HG03196 (cell line): ENCODE measurements around the gene SPATA13.

Experiments
- ATAC-seq: cut with Tn5 transposase; IDR thresholded peaks from one replicate; pipeline ENCODE4 v1.9.1; 2021; ENCODE audit not compliant: unreplicated experiment

Gene SPATA13

DNA sequence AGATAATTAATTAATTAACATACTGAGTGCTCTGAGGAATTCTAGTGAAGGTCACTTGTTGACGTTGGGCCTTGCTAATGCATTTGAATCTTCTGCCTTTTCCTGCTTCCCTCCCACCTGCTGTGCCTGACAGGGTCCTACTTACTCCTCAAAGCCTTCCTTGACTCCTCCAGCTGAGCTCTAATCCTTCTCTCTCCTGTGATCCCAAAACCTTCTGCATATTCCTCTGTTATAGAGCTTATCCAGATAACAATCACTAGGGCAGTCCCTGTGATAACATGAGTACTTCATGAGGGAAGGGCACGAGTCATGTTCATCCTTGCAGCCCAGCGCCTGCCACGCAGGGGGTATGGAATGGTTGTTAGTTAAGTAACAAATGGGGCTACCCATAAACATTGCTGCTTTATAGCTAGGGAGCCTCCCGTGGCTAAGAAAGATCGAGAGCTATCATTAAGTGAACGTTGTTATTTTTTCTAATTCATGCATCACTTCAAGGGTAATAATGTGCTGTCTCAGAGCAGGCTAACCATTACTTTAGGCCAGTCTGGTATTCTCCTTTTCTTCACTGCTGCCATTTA lies 19.1 kb upstream of the SPATA13 start:
- ATAC-seq = no peak

DNA sequence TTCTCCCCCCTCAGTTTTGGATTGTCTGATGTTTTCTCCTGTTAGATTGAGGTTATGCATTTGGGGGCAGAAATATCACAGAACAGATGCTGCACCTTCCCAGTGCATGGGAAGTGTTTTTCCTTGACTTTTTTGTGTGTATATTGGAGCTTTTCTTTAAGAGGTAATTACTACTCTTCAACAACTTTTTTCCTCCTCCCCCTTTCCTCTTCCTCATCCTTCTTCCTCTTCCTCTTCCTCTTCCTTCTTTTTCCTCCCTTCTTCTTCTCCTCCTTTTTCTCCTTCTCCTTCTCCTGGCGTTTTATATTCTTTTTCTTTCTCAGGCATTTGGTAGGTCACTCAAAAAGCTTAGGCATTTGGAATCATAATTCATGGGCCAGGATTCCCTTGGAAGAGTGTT lies 18.1 kb upstream of the SPATA13 start:
- ATAC-seq = no peak

DNA sequence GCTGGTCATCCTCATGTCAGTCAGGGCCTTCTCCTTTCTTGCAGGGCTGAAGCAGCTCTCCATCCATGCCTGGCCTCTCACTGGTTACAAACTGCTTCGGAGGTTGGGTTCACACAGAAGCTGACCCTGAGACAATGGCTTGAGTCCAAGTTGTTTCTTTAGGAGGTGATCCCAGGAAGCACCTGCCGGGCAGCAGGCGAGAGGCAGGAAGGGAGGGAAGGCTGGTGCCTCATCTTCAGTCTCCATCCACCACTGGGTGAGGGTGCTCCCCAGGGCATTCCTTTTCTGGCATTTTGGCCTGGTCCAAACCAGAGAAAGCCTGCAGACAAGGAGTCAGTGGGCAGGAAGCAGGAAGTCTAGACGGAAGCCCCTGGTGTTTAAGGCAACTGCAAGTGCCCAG lies 17.6 kb upstream of the SPATA13 start:
- ATAC-seq = no peak

DNA sequence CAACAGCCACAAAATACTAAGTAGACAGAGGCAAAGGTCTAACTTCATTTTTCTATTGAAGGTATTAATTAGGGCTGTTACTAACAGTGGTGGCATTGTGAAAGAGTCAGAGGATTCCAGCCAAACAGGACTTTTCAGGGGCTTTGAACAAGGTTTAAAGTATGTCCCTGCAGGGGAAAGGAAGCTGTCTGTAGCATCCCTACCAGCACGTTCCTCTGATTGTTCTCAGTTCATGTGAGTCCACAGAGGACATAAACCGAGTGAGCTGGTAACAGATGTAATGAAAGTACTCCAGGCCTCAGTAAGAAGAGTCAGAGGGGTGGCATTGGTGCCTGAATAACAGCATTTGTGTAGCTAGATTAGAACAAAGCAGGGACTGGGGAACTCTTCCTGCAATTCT lies 15.3 kb upstream of the SPATA13 start:
- ATAC-seq = no peak

DNA sequence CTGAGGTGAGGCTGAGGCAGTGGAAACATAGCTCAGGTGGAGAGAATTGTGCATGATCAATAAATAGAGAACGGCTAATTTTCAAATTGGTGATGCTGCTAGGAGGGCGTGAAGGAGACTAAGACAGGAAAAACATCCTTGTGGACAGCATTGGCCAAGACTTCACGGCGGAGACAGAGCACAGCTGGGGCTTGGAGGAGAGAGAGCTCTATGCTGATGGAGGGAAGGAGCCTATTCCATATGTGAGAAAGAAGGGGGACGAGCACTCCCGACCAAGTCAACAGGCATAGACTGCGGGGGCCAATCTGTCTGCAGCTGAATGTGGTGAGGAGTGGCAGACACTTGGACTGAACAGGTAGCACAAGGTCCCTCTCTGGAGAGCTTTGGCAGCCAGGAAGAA lies 14.8 kb upstream of the SPATA13 start:
- ATAC-seq = no peak

DNA sequence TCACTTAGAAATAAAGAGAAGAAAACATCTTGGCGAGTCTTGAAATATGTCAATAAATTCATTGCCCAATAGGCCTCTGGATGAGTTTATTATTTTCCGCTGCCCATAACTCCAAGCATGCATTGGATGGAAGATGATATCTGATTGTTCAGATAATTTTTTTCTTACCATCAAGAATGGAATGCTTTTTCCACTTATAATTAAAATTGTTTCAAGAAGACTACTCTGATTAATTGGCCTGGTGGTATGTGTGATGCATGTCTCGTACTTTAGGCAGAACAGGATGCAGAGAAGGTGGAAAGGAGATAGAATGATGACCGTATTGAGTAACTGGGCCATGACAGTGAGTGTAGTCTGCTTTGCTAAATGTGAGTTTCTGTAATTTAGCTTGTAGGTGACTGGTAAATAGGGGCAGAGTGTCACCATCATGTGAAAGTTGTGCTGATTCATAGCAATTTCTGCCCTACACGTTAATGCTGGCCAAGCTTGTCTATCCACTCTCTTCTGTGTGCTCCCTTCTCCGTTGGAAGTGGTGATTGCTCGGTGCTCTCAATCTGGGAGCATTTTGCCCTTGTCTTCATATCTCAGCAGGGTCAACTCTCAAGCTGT lies 13.5 kb upstream of the SPATA13 start:
- ATAC-seq = no peak

DNA sequence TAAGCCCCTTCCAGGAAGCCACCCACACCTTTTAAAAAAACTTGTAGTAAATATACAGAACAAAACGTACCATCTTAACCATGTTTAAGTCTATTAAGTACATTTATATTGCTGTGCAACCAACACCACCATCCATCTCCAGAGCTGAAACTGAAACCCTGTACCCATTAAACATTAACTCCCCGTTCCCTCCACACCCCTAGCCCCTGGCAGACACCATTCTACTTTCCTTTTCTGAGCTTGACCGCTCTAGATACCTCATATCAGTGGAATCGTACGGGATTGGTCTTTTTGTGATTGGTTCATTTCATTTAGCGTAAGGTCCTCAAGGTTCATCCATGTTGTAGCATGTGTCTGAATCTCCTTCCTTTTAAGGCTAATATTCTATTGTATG lies 13.0 kb upstream of the SPATA13 start:
- ATAC-seq = no peak

DNA sequence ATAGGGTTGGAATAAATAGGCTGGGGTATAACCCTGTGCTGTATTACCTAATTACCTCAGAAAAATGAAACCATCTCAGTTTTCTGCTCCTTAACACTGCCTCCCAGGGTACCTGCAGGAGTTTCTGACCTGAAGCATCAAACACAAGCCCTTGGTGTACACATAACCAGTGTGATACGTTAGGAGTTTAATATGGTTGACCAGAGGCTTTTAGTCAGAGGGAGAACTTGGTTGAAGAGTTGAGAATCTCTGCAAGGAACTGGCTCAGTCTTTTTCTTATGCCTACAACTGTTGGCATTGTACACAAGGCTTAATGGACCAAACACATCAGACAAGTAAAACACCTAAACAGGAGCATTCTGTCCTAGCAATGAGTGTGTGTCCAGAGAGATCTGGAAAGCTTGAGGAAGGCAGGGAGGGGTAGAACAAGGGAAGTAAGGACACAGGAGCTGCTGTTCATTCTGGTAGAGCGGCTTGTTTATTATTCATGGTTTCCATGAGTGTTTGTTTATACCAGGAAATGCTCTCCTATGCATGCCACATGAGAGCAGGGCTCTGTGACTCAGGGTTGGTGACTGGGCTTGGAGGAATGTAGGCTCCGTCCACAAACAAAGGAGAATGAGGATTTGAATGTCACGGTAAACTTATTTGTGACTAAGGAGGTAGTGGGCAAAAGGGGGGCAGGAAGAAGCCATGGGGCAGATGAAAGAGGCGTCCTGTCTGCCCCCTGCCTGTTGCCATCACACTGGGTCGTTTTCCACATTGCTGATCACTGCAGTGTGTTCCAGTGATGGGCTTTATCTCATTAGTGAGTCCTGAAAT lies 11.9 kb upstream of the SPATA13 start:
- ATAC-seq = no peak

DNA sequence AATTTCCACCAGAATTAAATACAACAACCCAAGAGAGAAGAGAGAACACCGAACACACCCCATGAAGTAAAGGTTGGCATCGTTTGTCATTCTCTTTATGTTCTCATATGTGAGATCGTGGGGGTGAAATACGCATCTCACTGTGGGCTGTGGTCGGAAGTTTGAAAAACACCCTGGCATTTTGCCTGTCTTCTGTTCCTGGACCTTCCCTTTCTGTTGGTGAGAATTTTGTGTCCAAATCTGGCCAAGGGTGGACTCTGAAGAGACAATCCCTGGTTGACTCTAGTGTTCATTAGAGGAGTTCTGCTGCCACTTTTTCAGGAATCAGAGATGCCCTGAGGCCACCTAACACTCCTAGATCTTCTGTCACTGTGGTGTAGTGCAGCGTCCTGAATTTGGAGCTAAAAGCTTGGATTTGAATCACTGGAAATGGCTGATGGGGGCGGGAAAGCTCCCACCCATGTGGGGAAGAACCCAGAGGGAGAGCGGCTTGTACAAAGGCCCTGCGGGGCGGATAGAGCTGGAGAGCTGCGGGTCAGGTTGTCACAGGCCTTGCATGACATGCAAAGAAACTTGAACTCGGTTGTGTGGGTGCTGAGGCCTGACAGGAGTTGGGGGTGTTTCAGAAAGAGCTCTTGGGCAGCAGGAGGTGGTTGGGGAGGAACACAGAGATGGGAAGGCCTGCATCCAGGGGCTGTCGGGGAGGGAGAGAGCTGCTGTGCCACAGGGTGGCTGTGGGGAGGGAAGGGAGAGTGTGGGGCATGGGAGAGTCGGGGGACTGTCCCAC lies 11.1 kb upstream of the SPATA13 start:
- ATAC-seq = no peak

DNA sequence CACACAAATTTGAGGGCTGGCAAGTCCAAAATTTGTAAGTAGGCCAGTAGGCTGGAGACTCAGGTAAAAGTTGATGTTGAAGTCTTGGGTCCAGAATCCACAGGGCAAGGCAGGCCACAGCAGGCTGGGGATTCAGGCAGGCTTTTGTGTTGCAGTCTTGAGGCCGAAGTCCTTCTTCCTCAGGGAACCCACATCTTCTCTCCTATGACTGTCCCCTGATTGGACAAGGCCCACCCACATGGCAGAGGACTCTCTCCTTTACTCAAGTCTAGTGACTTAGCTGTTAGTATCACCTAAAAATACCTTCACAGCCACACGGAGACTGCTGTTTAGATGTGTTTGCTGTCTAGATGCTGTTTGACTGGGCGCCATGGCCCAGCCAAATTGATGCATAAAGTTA lies 9.9 kb upstream of the SPATA13 start:
- no peak for ATAC-seq

DNA sequence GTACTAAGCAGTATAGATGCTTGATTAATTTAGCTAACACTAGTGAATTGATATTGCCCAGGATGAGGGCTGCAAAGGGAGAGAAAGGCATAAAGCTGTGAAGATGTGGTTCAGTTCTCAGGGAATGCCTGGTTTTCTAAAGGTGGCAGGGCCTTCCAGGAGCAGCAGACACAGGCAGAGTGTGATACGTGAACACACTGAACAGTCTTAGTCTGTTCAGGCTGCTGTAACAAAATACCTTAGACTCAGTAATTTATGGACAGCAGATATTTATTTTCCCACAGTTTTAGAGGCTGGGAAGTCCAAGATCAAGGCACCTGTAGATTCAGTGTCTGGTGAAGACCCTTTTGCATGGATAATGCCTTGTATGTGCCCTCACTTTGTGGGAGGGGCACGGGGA lies 8.7 kb upstream of the SPATA13 start:
- no peak for ATAC-seq

DNA sequence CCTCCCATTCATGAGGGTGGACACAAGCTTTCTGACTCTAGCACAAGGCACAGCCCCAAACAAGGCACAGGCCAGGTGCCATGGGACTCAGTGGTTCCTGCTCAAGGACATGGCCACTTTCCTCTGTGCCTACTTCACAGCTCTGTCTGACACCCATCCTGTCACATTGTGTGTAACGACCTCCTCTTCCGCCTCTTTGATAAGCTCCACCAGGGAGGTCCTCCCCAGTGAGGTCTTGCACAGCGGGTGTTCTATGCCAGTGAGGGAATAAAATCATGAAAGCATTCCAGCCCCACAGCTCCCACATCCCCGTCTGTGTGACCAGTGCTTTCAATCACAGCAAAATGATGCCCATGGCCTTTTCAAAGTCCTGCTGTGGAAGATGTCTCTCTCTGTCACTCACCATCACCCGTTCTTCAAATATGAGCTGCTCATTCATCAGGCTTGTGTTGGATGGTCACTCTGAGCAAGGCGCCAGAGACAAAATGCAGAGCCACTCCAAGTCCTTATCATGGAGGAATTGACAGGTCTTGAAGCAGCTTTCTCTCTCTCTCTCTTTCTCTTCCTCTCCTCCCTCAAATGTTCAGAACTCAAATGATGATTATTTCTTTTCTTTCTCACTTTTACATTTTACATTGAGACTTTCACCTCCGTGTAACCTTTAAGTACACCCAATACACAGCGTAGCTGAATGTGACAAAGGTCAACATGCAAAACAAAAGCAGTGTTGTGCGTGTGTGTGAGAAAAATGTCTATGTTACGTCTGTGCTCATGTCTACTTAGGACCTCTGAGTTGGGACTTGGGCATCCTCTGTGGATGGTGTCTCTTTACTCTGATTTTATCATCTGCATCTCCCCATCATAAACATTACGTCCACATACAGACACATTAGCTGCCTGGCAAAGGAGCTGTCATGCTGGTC lies 8.0 kb upstream of the SPATA13 start:
- ATAC-seq = no peak

DNA sequence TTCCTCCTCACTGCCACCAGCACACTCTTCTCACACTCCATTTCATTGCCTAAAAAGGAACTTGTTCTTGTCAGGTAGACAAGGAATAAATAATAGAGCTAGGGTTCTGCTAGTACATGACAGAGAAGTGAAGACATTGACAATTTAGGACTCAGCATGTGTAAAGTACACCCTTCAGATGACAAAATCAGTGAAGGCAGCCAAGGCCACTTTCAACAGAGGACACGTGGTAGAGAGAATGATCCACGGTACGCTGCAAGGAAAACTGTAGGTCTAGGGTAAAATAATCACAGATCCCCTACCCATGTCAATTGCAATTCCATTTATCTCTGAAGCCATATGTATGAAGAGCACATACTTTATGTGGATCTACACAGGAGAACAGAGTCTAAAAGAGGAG lies 7.2 kb upstream of the SPATA13 start:
- ATAC-seq = no peak

DNA sequence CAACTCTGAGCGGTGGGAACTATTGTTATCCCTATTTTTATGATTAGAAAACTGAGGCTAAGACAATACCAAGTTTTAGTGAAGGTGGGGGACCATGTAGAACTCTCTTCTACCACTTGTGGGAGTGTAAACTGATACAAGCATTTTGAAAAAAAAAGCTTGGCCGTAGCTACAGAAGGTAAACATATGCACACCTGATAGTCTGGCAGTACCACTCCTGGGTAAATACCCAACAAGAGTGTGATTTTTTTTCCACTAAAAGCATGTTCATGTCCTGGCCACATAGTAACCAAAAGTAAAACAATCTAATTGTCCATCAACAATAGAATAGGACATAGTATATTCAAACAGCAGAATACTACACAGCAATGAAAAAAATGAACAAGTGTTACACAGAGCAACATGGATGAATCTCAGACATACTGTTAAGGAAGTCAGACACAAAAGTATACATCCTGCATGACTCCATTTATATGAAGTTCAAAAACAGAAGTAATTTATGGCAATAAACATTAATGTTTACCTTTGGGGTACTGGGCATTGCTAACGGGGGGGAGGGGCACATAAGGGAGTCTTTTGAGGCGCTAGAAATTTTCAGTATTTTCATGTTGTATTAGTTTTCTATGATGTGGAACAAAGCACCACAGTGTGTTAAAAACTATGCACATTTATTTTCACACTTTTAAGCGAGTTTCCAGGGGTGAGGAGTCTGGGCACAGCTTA lies 6.4 kb upstream of the SPATA13 start:
- ATAC-seq = no peak

DNA sequence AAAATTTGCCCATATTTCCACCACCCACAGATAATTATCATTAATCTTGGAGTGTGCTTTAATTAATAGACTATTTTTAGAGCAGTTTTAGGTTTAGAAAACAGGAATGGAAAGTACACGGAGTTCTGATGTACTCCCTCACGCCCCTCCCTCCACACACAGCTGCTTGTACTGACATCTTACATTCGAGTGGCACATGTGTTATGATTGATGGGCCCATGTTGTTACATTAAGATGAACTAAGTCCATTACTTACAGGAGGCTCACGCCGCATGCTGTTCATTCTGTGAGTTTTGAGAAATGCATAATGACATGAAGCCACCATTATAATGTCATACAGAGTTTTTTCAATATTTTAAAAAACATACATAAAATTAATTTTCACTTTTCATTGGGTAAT lies 1.2 kb upstream of the SPATA13 start:
- no peak for ATAC-seq

DNA sequence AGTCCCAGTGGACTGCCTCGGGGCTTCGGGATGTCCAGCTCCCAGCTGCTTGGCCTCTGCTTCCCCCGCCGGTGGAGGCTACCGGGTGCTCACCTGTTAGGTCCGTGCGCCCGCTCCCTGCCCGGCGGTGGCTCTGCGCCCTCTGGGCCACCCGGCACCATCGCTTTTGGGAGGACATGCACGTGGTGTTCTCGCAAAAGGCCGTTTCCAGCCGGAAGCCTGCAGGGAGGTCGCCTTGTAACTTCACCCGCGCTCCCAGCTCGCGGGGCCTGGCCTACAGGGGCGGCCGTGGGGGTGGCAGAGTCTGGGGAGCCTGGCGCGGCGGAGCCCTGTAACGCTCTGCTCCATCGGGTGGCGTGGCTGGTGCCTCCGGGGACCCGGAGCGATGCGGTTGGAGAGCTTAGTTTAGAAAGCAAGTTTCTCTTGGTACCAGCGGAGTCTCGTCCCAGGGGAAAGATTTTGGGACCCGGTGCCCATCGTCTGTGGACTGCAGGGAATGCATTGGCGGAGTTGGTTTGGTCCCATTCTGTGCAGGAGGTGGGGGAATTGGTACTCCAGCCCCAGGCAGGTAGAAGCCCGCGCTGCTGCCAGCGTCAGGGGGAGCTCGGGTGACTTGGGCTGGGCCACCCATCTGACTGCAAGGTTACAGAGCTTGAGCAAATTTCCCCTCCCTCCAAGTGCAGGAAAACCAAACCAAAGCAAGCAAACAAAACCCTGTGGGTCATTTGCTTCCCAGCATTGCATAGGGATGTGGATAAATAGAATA lies 673 bp downstream of the SPATA13 start:
- peak; percentile 23 for ATAC-seq

DNA sequence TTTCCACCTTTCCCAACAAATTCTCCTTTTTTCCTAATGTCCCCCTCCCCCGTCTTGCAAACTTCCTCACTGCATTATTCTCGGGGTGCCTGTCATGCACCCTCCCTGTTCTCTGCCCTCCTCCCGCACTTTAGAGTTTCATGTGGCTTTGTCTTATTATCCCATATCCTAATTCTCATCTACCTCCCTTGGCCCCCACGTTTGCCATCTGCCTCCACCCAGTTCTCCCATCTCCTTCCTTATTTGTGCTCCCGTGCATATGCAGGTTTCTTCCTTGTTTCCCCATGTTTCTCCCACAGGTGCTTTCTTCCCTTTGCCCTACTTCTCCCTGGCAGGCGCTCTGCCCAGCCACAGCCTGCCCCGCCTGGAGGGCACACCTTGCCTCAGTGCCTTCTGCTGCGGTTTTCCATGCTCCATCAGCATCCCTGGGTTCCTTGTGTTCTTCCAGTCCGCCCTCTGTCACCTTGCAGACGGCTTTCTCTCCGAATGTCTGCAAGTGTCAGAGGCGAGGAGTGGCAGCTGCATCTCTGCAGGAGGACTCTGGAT lies 1.5 kb downstream of the SPATA13 start:
- ATAC-seq = no peak

DNA sequence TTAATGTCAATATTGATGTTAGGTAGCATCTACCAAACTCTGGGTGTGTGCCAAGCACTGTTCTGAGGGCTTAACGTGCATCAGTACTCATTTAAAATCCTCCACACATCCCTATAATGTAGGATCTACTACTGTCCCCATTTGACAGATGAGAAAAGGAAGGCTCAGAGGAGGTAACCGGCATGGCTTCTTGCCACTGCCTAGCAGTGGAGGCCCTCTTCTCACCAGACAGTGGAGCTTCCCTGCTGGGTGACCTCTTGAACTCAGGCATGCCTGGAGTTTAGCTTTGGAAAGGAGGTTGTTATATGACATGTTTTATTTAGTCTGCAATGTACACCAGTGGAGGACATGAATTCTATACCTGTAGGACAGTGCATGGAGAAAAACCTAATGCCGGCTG lies 2.1 kb downstream of the SPATA13 start:
- ATAC-seq = no peak

DNA sequence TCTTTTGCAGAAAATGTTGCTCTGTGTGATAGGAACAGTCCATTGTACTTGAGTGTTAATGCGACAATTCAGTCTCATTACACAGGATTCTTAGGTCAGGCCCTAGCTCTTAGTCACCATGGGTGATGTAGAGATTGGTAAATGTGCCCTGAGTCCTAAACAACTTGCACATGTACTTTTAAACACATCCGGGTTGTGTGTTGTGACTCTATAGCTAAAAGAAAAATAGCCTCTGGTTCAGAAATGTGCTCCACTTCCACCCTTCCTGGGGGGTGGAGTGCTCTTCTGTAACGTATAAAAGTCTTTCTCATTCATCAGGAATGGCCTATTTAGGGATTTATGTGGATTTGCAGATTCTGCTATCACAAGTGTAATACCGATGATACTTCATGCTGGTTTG lies 5.2 kb downstream of the SPATA13 start:
- no peak for ATAC-seq
